HG02852 (cell line): ENCODE data around the gene ZNF385A.

Experiments used
- ATAC-seq: cut with Tn5 transposase; IDR thresholded peaks from one replicate; pipeline ENCODE4 v1.9.1; 2021; ENCODE audit warnings: mild to moderate bottlenecking, moderate library complexity; ENCODE audit not compliant: unreplicated experiment

The ZNF385A gene

DNA sequence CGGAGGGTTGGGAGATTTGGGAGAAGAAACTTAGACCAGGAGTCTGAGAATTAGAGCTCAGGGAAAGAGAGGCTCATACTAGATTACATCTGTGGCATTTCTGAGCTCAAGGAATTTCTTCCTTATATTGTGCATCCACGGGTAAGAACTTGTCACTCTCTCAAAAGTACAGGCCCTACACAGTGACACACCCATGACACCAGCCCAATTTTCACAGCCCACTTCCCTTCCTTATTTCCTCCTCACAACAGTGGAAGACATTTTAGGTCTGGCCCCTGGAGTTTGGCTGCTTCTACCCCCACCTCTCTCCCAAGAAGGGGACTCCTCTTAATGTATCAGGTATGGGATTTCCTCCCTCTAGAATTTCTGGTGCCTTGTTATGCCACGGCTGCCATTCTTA, 9.2 kb upstream of the ZNF385A start:
- no peak for ATAC-seq

- no peak for ATAC-seq
Measured at GRCh38 chr12:54393207-54393609, 8.7 kb upstream of the ZNF385A start.

GRCh38 chr12:54392485-54393206, 8.1 kb upstream of the ZNF385A start:
- ATAC-seq: no peak

DNA sequence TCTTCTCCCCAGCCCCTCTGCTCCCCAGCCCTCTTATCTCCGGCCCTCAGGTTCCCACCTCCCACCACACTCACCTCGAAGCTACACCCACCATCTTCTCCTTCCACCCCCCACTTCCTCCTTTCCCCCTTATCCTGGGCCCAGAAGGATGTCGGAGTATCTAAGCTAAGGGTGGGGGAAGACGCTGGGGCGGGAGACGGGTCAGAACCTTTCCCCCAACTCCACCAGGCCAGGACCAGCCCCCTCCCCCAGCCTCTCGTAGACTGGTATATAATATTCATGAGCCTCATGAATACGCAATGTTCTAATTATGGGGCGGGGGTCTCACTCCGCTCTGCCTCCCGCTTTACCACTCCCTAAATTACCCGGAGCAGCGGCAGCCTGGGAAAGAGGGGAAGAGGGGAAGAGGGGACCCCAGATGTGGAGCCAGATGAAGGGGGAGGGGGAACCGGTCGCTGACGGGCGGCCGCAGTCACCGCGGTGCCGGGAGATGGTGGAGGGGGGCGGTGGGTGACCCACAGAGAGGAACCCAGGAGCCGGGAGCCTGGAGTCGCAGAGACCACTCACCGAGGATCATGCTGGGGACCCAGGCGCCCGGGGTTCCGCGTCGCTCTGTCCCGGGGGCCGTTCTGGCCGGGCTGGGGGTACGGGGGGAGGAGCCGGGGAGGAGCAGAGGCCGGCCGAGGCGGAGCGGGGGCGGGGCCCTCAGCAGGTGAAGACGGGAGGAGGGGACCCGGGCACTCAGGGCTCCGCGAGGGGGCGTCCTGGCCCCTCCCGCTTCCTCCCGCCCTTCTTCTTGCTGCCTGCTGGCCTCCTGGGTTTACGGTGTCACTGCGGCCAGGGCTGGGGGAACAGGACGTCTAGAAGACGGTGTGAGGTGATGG, 6.4 kb upstream of the ZNF385A start:
- peak; percentile 60 for ATAC-seq

GRCh38 chr12:54390176-54390667, 5.7 kb upstream of the ZNF385A start:
- no peak for ATAC-seq

DNA sequence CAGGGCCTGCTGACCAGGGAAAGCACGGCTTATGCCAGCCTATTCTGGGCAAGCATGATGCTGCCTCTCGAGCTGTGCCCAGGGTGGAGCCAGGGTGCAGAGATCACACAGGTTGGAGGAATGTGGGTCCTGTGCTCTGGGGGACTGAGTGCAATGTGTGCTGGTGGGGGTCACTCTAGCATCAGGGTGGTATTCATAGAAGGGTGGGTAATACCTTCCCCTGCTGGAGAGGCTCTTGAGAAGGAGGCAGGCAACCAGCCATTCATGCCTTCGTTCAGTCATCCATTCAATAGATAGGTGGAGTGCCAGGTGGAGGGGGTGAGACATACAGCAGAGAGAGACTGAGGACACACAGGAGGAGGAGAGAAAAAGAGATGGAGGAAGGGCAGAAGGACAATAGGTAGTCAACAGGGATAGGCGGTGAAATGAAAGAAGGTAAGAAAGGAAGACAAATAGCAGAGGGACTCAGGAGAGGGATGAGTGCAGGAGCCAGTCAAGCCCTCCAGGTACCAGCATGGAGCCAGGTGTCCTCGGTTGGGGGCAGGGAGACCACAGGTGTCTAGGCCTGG, 5.2 kb upstream of the ZNF385A start:
- ATAC-seq: no peak

- no peak for ATAC-seq
Measured at GRCh38 chr12:54389134-54389508, 4.6 kb upstream of the ZNF385A start.

- ATAC-seq: no peak
Measured at GRCh38 chr12:54388237-54389133, 4.0 kb upstream of the ZNF385A start.

DNA sequence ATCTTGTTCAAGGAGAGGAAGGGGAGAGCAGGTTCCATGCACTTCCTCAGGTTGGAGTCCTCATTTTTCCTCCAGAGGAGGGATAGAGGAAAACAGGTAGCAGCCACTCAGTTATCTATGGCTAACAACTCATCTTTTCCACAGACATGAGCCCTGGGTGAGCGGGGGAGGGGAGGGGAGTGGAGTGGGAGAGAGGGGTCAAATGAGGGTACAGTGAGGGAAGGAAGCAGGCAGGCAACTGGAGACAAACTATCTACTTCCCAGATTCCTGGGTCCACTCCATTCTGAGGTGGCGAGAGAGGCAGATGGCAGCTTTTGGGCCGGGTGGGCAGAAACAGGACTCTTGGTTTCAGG, 2.6 kb upstream of the ZNF385A start:
- no peak for ATAC-seq

DNA sequence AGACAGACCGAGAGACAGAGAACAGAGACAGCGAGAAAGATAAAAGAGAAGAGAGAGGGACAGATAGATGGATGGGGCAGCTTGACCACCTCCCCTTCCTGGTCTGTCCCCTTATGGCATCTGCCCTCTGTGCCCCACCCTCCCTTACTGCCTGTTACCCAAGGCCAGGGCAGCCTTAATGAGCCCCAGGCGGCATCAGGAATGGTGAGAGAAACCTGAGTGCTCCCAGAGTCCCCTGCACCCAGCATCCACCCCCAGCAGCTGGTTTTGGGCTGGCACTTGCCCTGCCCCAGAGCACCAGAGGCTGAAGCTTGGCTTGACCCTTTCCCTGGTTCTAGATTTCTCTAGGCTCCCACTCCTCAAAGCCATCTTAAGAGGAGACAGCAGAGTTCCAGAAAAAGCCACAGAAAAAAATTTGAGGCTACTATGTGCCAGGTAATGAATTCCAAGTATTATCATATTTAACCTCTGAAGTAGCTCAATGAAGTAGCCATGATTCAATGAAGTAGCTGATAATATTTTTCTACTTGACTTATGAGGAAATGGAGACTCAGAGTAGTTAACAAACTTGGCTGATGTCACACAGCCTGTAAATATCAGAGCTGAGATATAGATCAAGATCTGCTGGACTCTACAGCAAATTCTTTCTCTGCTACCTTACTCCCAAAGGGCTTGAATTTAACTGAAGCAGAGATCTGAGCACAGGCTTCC, 2.0 kb upstream of the ZNF385A start:
- no peak for ATAC-seq

DNA sequence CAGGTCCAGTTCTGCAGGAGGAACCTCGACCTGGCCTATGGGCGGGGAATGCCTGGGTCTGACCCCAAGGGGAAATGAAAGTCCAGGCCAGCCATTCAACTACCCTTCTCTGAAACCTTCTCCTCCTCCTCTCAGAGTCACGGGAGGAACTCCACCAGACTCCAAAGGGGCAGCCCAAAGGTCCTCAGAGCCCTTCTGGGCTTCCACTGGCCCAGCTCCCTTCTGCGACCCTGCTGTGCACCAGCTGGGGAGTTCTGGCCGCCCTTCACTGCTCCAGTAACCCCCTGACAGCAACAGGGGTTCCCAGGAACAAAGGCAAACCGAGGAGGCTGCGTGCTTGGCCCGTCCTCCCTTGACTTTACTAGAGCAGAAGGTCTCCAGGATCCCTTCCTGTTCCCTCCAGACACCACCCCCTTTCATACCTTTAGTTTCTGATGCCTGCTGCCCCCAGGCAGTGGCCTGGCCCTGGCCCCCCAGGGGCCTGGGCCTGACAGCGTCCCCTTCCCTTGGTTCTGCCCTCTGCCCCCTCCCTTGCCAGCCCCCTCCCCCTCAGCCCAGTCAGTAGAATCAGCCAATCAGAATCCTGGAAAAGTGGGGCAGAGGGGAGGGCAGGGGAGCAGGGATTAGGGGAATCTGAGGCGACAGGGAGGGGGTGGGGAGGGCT, 850 bp upstream of the ZNF385A start:
- ATAC-seq: peak; percentile 75

DNA sequence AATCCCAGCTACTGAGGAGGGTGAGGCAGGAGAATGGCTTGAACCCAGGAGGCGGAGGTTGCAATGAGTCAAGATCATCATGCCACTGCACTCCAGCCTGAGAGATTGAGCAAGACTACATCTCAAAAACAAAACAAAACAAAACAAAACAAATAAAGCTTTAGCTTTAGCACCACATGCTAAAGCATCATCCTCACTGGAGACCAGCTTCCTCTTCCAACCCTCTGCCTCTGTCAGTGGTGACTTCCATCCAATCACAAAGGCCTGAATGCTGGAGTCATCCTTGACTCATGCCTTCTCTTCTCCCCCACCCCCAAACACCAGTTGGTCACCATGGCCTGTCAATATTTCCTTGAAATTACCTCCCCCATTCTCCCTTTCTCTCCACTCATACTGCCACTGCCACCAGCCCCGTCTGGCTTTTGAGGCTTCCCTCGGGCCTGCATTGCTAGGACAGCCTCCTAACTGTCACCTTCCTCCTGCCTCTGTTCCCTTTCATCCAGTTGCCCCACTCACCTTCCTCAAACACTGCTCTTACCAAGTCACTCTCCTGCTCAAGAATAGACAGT, 1.4 kb downstream of the ZNF385A start:
- no peak for ATAC-seq

DNA sequence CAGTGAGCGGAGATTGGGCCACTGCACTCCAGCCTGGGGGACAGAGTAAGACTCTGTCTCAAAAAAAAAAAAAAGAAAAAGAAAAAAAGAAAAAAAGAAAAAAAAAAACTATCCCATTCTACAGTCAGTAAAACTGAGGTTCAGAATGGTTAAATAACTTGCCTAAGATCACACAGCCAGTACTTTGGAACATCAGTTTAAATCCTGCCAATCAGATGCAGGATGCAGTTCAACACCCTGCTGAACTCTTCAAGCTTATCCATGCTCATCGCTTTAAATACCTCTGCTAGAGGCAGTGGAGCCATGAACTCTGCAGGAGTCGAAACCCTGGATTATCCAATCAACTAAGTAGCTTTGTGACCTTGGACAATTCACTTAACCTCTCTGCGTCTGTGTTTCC, 3.4 kb downstream of the ZNF385A start:
- ATAC-seq: no peak

DNA sequence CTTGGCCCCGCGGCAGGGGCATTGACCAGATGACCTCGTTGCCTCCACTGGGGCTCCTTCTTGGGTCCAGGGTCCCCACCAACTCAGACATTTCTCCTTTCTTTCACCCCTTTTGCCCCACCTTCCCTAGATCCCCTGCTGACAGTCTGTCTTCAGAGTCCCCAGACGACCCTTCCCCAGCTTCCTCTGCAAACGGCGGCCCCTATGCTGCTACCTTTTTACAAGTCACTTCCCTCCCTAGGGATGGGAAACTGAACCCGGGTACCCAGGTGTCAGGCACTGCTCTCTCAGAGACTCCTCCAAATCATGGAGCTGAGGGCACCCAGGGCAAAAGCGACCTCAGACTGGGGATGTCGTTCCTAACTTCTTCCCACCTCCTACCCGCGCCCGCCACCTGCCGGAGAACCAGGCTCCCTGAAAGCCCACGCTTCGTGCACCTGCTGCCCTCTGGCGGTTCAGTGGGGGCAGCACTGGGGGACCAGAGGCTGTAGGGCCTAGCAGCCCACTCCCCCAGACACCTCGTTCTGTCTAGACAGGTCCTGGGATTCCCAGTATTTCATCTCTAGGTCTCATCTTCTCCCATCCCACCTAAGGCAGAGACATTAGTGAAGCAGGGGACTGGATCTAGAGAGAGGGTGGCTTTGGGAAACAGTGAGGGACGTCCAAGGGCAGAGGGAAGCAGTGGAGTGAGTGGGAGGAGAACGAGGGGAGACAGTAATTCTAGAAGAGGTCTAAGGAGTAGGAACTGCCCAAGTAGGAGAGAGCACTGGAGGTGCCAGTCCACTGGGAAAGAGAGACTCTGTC, 4.9 kb downstream of the ZNF385A start:
- peak; percentile 89 for ATAC-seq

- ATAC-seq: no peak
Measured at GRCh38 chr12:54378796-54379397, 5.6 kb downstream of the ZNF385A start.

DNA sequence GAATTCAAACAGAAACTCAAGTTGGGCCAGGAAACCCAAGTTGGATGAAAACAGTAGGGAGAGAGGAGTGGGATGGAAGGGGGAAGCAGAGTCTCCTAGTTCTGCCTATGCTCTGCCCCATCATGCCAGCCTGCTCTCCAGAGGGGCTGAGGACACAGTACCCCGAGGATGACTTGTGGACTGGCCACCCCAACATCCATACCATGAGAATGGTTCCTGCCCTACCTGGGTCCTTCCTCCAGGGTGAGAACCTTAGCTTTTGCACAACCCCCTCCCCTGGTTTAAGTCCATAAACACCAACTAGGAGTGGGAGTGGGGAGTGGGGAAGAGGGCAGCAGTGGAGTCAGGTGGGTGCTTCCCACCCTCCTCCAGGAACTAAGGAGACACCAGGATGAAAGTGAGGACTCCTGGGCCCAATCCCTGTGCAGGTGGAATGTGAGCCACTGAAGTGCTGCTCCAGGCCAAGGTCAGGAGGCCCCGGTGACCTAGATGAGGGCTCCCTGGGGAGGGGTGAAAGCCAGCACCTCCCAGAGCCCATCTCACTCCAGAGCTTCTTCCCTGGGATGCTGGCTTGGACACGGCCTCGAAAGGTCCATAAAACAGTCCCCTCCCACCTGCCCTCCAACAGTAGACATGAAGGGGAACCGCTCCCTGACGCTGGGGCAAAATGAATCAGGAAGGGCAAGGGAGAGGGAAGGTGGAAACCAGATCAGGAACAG, 6.6 kb downstream of the ZNF385A start:
- no peak for ATAC-seq

- no peak for ATAC-seq
Measured at GRCh38 chr12:54377007-54377406, 7.5 kb downstream of the ZNF385A start.
